Sigmoid colon (tissue), 4 donors: ENCODE measurements around the gene TMTC2.

Experiments used
- EP300 ChIP-seq, 4 donors: sonication (generic); formaldehyde crosslinking; IDR thresholded peaks; one replicate each; pipeline ENCODE4 v1.6.1; 2017; ENCODE audit warnings: antibody characterized with exemption in 4 of 4
- POLR2A ChIP-seq, 2 donors: fragments of 450-650 bp; IDR thresholded peaks; one replicate each; pipeline ENCODE4 v1.6.1; 2016; ENCODE audit warnings: antibody characterized with exemption in 2 of 2, mild to moderate bottlenecking in 2 of 2, moderate library complexity in 2 of 2
- POLR2AphosphoS5 ChIP-seq, 4 donors: sonication (generic); formaldehyde crosslinking; IDR thresholded peaks; one replicate each; pipeline ENCODE4 v1.6.1; 2017; ENCODE audit warnings: antibody characterized with exemption in 4 of 4
- TF ChIP-seq, protein P1 (sequence below), 4 experiments: fragments of 450-650 bp in 3 of 4; fragments of 200-600 bp in 1 of 4; IDR thresholded peaks; one replicate each; pipeline ENCODE4 v1.5.1; 2016 to 2019; ENCODE audit warnings: antibody characterized with exemption in 4 of 4, mild to moderate bottlenecking in 3 of 4, moderate library complexity in 2 of 4

DNA sequence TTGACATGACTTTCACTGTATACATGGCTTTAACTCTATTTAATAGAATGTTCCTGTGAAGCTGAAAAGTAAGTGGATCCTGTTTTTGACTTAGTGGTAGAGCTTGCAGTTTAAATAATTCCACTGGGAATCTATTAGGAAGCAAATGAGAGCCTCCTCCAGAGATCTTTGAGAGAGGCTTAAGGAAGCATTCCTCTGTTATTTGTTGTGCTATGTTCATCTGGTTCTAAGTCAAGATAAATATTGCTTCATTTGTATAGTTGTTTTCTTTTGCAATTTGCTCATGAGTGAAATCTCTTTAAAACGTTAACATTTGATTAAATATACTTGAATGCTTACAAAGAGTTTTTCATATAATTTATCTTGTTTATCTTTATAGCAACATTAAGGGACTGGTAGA is 70.4 kb downstream of the TMTC2 start:
- TF ChIP-seq POLR2A (IDR thresholded peaks at IDR 0.05) (no peak), EP300 (IDR thresholded peaks at IDR 0.05) (no peak), POLR2AphosphoS5 (IDR thresholded peaks at IDR 0.05) (no peak)
- TF ChIP-seq, protein P1, sequence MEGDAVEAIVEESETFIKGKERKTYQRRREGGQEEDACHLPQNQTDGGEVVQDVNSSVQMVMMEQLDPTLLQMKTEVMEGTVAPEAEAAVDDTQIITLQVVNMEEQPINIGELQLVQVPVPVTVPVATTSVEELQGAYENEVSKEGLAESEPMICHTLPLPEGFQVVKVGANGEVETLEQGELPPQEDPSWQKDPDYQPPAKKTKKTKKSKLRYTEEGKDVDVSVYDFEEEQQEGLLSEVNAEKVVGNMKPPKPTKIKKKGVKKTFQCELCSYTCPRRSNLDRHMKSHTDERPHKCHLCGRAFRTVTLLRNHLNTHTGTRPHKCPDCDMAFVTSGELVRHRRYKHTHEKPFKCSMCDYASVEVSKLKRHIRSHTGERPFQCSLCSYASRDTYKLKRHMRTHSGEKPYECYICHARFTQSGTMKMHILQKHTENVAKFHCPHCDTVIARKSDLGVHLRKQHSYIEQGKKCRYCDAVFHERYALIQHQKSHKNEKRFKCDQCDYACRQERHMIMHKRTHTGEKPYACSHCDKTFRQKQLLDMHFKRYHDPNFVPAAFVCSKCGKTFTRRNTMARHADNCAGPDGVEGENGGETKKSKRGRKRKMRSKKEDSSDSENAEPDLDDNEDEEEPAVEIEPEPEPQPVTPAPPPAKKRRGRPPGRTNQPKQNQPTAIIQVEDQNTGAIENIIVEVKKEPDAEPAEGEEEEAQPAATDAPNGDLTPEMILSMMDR (IDR thresholded peaks at IDR 0.05): no peak
